NT2/D1 (cell line): ENCODE measurements around the gene SRBD1.

Experiments used
- SUZ12 ChIP-seq: IDR thresholded peaks from 2 replicates; pipeline ENCODE4 v1.6.1; 2011; ENCODE audit not compliant: insufficient read length, insufficient read depth; ENCODE audit errors: extremely low read depth
- YY1 ChIP-seq: IDR thresholded peaks from 2 replicates; pipeline ENCODE4 v1.6.1; 2011; ENCODE audit not compliant: insufficient read length, insufficient read depth

- no peak for TF ChIP-seq SUZ12
- no peak for TF ChIP-seq YY1
These were observed 228.3 kb downstream of the SRBD1 start for GRCh38 chr2:45382744-45383143.
